ENCODE measurements around the gene CSTA.

Gene CSTA

DNA sequence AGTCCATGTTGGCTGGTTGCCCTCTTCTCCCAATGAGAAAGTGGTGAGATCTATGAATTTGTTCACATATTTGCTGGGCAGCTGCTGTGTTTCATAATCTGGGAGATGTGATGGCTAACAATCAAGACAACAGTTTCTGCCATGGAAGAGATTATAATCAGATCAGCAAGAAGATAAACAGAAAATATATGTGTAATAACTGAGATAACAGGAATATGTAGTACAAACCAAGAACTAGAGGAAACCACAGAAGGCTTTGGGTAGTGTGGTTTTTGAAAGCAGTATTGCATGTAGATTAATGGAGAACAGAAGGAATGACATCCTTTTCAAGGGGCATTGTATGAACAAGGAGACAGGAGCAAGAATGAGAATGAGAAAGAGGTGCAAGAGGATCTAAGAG is 12.2 kb upstream of the CSTA start:
- no peaks in the 10 kb centered on the region for H3K36me3 ChIP-seq
- no peaks in the 10 kb centered on the region for H3K9me3 ChIP-seq (ENCODE audit: severe bottlenecking)
- H3K27me3 ChIP-seq (ENCODE audit: insufficient read depth, low read depth, severe bottlenecking): peaks cover 9% of the 10 kb centered on the region
- TF ChIP-seq, protein P1, sequence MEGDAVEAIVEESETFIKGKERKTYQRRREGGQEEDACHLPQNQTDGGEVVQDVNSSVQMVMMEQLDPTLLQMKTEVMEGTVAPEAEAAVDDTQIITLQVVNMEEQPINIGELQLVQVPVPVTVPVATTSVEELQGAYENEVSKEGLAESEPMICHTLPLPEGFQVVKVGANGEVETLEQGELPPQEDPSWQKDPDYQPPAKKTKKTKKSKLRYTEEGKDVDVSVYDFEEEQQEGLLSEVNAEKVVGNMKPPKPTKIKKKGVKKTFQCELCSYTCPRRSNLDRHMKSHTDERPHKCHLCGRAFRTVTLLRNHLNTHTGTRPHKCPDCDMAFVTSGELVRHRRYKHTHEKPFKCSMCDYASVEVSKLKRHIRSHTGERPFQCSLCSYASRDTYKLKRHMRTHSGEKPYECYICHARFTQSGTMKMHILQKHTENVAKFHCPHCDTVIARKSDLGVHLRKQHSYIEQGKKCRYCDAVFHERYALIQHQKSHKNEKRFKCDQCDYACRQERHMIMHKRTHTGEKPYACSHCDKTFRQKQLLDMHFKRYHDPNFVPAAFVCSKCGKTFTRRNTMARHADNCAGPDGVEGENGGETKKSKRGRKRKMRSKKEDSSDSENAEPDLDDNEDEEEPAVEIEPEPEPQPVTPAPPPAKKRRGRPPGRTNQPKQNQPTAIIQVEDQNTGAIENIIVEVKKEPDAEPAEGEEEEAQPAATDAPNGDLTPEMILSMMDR (IDR thresholded peaks at IDR 0.05; ENCODE audit: low read depth, low read length): no peak
- no peak for DNase-seq
- H3K4me3 ChIP-seq (ENCODE audit: low read depth, low read length): no peak overlapping the region
- H3K27ac ChIP-seq: no peak overlapping the region

DNA sequence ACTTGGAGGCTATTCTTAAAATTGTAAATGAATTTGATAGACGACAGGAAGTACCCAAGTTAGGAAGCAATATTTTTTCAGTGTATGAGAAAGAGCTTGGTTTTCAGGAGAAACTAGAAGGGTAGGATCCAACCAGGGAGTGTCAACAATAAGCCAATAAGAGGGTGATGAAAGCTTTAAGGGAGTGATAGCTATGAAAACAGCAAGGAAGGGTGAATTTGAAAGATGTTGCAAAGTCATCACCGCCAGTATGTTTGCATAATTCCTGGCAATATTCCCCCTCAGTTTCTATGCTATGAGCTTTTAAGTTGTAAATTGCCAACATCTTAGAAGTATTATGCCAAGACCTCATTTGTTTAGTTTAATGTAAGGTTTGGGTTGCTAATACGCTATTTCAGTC is 11.8 kb upstream of the CSTA start:
- no peaks in the 10 kb centered on the region for H3K36me3 ChIP-seq
- H3K27ac ChIP-seq: no peak overlapping the region
- no peaks in the 10 kb centered on the region for H3K9me3 ChIP-seq (ENCODE audit: severe bottlenecking)
- H3K27me3 ChIP-seq (ENCODE audit: insufficient read depth, low read depth, severe bottlenecking): peaks cover 9% of the 10 kb centered on the region
- H3K4me3 ChIP-seq (ENCODE audit: low read depth, low read length): no peak overlapping the region
- TF ChIP-seq, protein P1 (IDR thresholded peaks at IDR 0.05; ENCODE audit: low read depth, low read length): no peak
- DNase-seq: no peak

- peaks cover 3% of the 10 kb centered on the region for H3K9me3 ChIP-seq (ENCODE audit: severe bottlenecking)
- TF ChIP-seq, protein P1 (IDR thresholded peaks at IDR 0.05; ENCODE audit: low read depth, low read length): no peak
- H3K27ac ChIP-seq: no peak overlapping the region
- no peak for DNase-seq
- H3K4me3 ChIP-seq (ENCODE audit: low read depth, low read length): no peak overlapping the region
- H3K27me3 ChIP-seq (ENCODE audit: insufficient read depth, low read depth, severe bottlenecking): peaks cover 9% of the 10 kb centered on the region
- H3K36me3 ChIP-seq: no peaks in the 10 kb centered on the region
These were observed 10.7 kb upstream of the CSTA start for GRCh38 chr3:122314228-122314876.

GRCh38 chr3:122315619-122316018 is 9.4 kb upstream of the CSTA start:
- peaks cover 3% of the 10 kb centered on the region for H3K27me3 ChIP-seq (ENCODE audit: insufficient read depth, low read depth, severe bottlenecking)
- H3K36me3 ChIP-seq: no peaks in the 10 kb centered on the region
- no peak overlapping the region for H3K4me3 ChIP-seq (ENCODE audit: low read depth, low read length)
- no peak for DNase-seq
- peaks cover 10% of the 10 kb centered on the region for H3K9me3 ChIP-seq (ENCODE audit: severe bottlenecking)
- no peak overlapping the region for H3K27ac ChIP-seq
- TF ChIP-seq, protein P1 (IDR thresholded peaks at IDR 0.05; ENCODE audit: low read depth, low read length): 0 out of 2 replicates have a peak, but pooled peaks have one; percentile 19

DNA sequence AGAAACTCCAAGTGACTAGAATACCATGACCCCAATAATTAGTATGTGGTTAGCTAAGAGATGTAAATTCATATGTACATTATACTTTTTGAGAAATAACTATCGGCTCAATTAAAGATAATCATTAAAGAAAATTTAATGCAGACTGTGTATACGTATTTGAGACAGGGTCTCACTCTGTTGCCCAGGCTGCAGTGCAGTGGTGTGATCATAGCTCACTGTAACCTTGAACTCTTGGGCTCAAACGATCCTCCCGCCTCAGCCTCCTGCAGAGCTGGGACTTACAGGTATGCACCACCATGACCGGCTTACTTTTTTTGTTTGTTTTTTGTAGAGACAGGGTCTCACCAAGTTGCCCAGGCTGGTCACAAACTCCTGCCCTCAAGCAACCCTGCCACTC is 8.7 kb upstream of the CSTA start:
- H3K9me3 ChIP-seq (ENCODE audit: severe bottlenecking): peaks cover 11% of the 10 kb centered on the region

More for the DNA sequence above, 8.7 kb upstream of the CSTA start:
- H3K36me3 ChIP-seq: no peaks in the 10 kb centered on the region
- no peak overlapping the region for H3K27ac ChIP-seq
- no peak for DNase-seq
- peaks cover 3% of the 10 kb centered on the region for H3K27me3 ChIP-seq (ENCODE audit: insufficient read depth, low read depth, severe bottlenecking)
- H3K4me3 ChIP-seq (ENCODE audit: low read depth, low read length): no peak overlapping the region
- TF ChIP-seq, protein P1 (IDR thresholded peaks at IDR 0.05; ENCODE audit: low read depth, low read length): no peak
